ENCODE data around the gene PNKD.
"Not testable (repeated sequence)": the region's sequence is repeated elsewhere in the genome, so short reads cannot be mapped to it uniquely, and the experiment has no call there.

Gene PNKD

GRCh38 chr2:218291318-218292047 lies 21.2 kb downstream of the PNKD start:
- DNase-seq (ENCODE audit: low read depth), result no peak

GRCh38 chr2:218292048-218293014 lies 22.0 kb downstream of the PNKD start, which contains the start of gene TMBIM1:
TSS of gene TMBIM1 (minus strand) at chr2:218292503. CDS start at chr2:218282141, 10,362 bp downstream.
- peak; percentile 82 for DNase-seq (ENCODE audit: low read depth)

GRCh38 chr2:218293715-218294429 lies 23.6 kb downstream of the PNKD start:
- no peak for DNase-seq (ENCODE audit: low read depth)

DNA sequence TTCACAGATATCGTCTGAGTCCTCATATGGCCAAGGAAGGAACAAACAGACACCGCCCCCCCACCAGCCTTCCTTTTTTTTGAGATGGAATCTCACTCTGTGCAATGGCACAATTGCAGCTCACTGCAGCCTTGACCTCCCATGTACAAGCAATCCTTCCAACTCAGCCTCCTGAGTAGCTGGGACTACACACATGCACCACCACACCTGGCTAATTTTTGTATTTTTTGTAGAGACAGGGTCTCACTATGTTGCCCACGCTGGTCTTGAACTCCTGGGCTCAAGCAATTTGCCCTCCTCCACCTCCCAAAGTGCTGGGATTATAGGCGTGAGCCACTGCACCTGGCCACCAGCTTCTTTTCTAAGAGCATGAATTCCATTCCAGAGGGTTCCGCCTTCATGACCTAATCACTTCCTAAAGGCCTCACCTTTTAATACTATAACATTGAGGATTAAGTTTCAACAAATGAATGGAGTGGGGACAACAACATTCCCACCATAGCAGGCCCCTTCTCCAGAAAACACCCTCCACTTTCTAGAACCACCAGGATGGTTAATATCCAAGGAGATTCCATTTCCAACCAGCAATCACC lies 24.2 kb downstream of the PNKD start:
- DNase-seq (ENCODE audit: low read depth), result no peak

DNA sequence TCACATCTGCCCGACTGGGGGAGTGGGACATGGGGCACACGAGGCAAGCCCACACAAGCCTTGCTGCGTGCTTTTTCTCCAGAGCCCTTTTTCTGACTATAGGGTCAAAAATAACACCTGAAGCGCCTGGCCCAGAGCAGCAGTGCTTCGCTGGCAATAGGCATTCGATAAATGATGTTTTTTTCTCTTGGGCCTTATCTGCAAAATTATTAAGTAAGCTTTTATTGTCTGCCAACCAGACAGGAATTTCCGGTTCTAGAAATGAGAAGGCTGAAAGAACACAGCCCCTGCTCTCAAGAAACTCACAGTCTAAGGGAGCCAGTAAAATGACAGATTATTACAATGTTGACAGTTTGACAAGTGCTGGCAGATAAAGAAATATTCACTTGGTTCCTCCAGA lies 24.7 kb downstream of the PNKD start:
- DNase-seq (ENCODE audit: low read depth), result no peak

DNA sequence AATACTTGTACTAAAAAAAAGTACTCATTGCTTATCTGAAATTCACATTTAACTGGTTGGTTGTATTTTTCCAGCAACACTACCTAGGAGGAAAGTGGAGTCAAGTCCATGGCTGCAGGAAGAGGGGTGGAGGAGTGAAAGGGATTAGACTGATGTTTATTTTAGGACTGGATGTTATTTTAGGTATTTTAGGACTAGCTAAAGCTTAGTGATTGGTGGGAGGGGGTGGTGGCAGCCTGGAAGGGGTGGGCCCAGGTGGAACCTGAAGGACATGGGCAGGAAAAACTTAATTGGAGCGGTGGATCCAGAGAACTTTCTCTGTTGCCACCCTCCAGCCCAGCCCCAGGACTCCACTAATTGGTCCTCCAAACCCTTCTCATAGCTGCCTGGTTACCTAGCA lies 25.9 kb downstream of the PNKD start:
- DNase-seq (ENCODE audit: low read depth), result no peak

DNA sequence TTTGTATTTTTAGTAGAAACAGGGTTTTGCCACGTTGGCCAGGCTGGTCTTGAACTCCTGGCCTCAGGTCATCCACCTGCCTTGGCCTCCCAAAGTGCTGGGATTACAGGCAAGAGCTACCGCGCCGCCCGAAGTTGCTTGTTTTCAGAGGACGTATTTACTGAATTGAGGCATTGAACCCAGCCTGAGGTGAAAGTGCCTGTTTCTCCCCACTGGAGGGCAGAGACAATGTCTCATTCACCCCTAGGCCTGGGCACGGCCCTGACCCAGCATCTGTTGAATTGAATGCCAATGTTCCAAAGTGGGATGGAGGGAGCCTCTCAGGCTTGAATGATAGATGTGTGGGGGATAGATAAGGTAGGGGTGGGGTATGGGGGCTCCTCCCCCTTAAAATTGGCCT lies 26.5 kb downstream of the PNKD start:
- DNase-seq (ENCODE audit: low read depth), result no peak

GRCh38 chr2:218298314-218298875 lies 28.1 kb downstream of the PNKD start:
- no peak for DNase-seq (ENCODE audit: low read depth)

DNA sequence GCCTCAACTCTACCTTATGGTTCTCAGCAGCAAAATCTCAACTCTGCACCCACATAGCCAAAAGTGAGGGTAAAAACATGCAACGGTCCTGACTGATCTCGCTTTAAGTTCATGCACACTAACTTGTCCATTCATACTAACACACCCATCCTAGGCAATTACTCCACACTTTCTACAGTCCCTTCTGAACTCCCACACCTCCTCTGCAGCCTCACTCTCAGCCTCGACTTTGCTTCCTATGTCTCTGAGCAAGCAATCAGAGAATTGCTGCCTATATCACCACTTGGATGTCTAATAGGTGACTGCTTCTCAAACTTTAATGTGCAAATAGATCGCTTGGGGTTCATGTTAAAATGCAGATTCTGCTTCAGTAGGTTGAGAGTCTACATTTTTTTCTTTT lies 29.8 kb downstream of the PNKD start:
- DNase-seq (ENCODE audit: low read depth), result no peak

DNA sequence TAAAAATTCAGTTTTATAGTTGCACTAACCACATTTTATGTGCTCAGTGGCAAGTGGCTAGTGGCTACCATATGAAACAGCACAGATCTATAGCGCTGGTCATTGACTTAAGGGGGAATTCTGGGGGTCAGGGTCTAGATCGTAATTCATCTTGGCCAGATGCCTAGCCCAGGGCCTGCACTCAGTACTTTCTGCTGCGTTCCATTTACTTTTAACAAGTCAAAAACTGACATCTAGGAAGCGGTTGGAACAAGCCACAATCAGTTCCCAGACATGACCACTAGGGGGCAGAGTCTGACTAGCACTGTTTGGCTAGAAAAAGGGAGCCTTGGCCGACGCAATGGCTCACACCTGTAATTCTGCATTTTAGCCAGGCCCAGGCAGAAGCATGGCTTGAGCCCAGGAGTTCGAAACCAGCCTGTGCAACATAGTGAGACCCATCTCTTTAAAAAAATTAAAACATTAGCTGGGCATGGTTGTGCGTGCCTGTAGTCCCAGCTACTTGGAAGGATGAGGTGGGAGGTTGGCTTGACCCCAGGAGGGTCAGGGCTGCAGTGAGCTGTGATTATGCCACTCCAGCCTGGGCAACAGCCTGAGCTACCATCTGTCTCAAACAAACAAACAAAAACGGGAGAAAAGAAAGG lies 31.0 kb downstream of the PNKD start:
- DNase-seq (ENCODE audit: low read depth), result peak; percentile 79

DNA sequence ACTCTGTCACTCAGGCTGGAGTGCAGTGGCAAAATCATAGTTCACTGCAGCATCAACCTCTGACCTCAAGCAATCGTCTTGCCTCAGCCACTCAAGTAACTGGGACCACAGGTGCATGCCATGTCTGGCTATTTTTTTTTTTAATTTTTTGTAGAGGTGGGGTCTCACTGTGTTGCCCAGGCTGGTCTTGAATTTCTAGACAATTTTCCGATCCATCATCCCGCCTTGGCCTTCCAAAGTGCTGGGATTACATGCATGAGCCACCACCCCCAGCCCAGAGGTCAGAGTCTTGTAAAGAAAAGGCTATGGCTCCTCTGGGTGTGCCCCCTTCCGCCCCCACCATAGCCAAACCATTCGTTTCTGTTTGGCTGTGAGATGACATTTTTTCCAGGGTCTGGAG lies 35.1 kb downstream of the PNKD start:
- no peak for DNase-seq (ENCODE audit: low read depth)

GRCh38 chr2:218306184-218306920 lies 36.0 kb downstream of the PNKD start:
- DNase-seq (ENCODE audit: low read depth), result no peak

- DNase-seq (ENCODE audit: low read depth), result no peak
These were observed 37.2 kb downstream of the PNKD start for GRCh38 chr2:218307415-218308090.

- DNase-seq (ENCODE audit: low read depth), result no peak
These were observed 40.7 kb downstream of the PNKD start for GRCh38 chr2:218310853-218311540.

- not testable (repeated sequence) for DNase-seq (ENCODE audit: low read depth)
These were observed 41.4 kb downstream of the PNKD start for GRCh38 chr2:218311541-218312266.

GRCh38 chr2:218312267-218312756 lies 42.0 kb downstream of the PNKD start:
- DNase-seq (ENCODE audit: low read depth), result no peak

DNA sequence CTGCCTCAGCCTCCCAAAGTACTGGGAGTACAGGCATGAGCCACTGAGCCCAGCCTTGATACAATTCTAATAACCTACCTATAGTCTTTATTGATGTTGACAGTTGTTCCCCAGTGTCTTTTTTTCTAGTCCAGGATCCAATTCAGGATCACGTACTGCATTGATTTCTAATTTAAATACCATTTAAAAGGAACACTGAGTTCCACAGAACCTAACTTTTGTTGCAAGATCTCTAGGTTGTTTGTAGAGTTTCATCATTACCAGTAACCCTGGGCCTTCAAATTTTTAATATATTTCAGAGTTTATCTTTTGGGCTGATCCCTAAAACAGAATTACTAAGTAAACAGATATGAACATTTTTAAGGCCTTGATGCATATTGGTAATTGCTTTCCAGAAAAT lies 43.0 kb downstream of the PNKD start:
- no peak for DNase-seq (ENCODE audit: low read depth)

- DNase-seq (ENCODE audit: low read depth), result not testable (repeated sequence)
These were observed 44.4 kb downstream of the PNKD start for GRCh38 chr2:218314764-218315163.

Measured in activated T-cell treated with anti-CD3 and anti-CD28 coated beads for 48 hours (primary cell).